Progenitor cell of endocrine pancreas (in vitro differentiated cells): ENCODE results near the gene GPS2. TPM values are rescaled to one million over a fixed set of nuclear protein-coding genes. Genes with fewer than 3 reads are reported as not detected.

Experiments
- DNase-seq: peaks from one replicate; pipeline ENCODE4 v3.0.0; 2021; ENCODE audit warnings: low spot score; ENCODE audit not compliant: unreplicated experiment
- H3K27ac Mint-ChIP-seq: 2 replicates; pipeline ENCODE4 v1.8.0; 2021; ENCODE audit warnings: mild to moderate bottlenecking, moderate library complexity, mixed read lengths
- H3K27me3 Mint-ChIP-seq: 2 replicates; pipeline ENCODE4 v1.8.0; 2021; ENCODE audit warnings: mixed read lengths
- H3K36me3 Mint-ChIP-seq: 2 replicates; pipeline ENCODE4 v1.8.0; 2022; ENCODE audit warnings: mixed read lengths; ENCODE audit not compliant: insufficient read depth
- H3K4me1 Mint-ChIP-seq: 2 replicates; pipeline ENCODE4 v1.8.0; 2021; ENCODE audit warnings: low read depth, mixed read lengths
- H3K4me3 Mint-ChIP-seq: 2 replicates; pipeline ENCODE4 v1.8.0; 2021; ENCODE audit warnings: low read depth, mild to moderate bottlenecking, moderate library complexity, mixed read lengths
- H3K9me3 Mint-ChIP-seq: 2 replicates; pipeline ENCODE4 v1.8.0; 2021; ENCODE audit warnings: low read depth, mixed read lengths
- CTCF ChIP-seq: fragments of 200-600 bp; sonication (generic); IDR thresholded peaks from one replicate; pipeline ENCODE4 v1.5.0; 2021; ENCODE audit warnings: antibody characterized with exemption, mild to moderate bottlenecking; ENCODE audit not compliant: unreplicated experiment
- total RNA-seq: library from RNA; stranded (reverse); gene quantifications from 2 replicates; pipeline ENCODE4 v1.2.1, GENCODE V29; 2021

GPS2 gene
- total RNA-seq, 1 donor from 2014 or later: 77.1 TPM

DNA sequence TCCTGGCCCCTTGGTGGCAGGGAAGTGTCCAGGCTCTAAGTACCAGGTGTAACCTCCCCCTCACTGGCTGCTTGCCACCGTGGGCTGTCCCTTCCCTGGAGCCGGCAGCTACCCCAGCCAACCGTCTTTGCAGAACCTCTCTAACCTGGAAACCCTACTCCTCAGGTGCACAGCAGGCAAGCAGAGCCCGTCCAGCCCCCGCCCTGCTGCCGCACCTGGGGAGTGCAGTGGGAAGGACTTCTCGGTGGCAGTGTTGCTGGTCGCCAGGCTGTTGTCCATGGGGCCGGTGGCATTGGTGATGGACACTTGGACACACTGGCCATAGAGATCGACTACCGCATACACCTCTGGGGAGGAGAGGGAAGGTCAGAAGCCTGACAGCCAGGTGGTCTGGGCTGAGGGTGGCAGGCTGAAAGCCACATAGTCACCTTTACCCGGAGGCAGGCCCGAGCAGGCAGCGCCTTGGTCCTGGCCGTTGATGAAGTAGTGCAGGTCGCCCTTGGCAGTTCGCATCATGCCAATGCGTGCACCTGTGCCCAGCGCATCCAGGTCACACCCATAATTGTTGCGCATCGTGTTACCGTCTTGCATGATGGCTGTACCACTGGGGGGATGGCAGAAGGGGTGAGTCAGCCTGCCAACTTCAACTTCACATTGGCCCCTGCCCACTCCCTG is 7.5 kb upstream of the GPS2 start:
- no peaks in the 10 kb centered on the region for H3K9me3 Mint-ChIP-seq
- no peak for DNase-seq
- no peak overlapping the region for H3K27ac Mint-ChIP-seq
- no peaks in the 10 kb centered on the region for H3K4me1 Mint-ChIP-seq
- peaks cover 9% of the 10 kb centered on the region for H3K36me3 Mint-ChIP-seq
- H3K27me3 Mint-ChIP-seq: no peaks in the 10 kb centered on the region
- H3K4me3 Mint-ChIP-seq: no peak overlapping the region
- no peak for TF ChIP-seq CTCF

- Mint-ChIP-seq H3K4me1 (peaks cover under 1% of the 10 kb centered on the region), H3K27me3 (no peaks in the 10 kb centered on the region), H3K4me3 (no peak overlapping the region), H3K36me3 (peaks cover 11% of the 10 kb centered on the region), H3K9me3 (no peaks in the 10 kb centered on the region), H3K27ac (no peak overlapping the region)
- no peak for TF ChIP-seq CTCF
- DNase-seq: no peak
Observed at GRCh38 chr17:7321466-7321865, 6.3 kb upstream of the GPS2 start.

- peaks cover 8% of the 10 kb centered on the region for H3K36me3 Mint-ChIP-seq
- H3K27ac Mint-ChIP-seq: no peak overlapping the region
- DNase-seq: no peak
- H3K4me1 Mint-ChIP-seq: peaks cover 9% of the 10 kb centered on the region
- H3K4me3 Mint-ChIP-seq: no peak overlapping the region
- H3K9me3 Mint-ChIP-seq: no peaks in the 10 kb centered on the region
- TF ChIP-seq CTCF: no peak
- H3K27me3 Mint-ChIP-seq: no peaks in the 10 kb centered on the region
Observed at GRCh38 chr17:7318121-7318860, 3.1 kb upstream of the GPS2 start.

DNA sequence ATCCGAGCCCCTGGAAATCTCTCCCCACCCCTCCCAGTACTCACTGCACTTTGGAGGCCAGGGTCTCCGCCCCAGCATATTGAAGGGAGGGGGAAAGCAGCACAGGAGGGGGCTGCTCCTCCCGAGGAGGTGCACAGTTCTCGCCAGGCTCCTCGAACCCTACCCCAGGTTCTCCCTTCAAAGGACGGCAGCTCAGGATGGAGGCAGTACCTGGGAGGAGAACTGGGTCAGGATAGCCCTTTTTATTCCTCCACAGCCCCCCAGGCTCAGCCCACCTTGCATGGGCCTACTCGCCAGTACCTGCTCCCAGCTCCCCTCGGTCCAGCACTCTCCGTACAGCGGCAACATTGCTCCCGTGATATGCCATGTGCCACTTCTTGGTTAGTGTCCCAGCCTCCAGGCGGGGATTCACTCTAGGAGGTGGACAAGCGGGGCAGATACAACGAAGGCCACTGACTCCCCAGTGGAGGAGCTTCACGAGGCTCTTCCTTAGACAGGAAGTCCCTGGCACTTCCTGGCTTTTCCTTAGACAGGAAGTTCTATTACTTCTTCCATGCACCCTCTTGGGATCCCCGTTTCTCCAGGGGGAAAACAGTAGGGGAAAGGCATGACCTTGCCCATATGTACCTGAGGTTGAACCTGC is 2.1 kb upstream of the GPS2 start:
- no peak overlapping the region for H3K27ac Mint-ChIP-seq
- no peak for TF ChIP-seq CTCF
- H3K4me1 Mint-ChIP-seq: peaks cover 9% of the 10 kb centered on the region
- DNase-seq: no peak
- H3K27me3 Mint-ChIP-seq: no peaks in the 10 kb centered on the region
- peak overlapping the region; percentile 46 for H3K4me3 Mint-ChIP-seq
- H3K9me3 Mint-ChIP-seq: no peaks in the 10 kb centered on the region
- H3K36me3 Mint-ChIP-seq: peaks cover 14% of the 10 kb centered on the region

DNA sequence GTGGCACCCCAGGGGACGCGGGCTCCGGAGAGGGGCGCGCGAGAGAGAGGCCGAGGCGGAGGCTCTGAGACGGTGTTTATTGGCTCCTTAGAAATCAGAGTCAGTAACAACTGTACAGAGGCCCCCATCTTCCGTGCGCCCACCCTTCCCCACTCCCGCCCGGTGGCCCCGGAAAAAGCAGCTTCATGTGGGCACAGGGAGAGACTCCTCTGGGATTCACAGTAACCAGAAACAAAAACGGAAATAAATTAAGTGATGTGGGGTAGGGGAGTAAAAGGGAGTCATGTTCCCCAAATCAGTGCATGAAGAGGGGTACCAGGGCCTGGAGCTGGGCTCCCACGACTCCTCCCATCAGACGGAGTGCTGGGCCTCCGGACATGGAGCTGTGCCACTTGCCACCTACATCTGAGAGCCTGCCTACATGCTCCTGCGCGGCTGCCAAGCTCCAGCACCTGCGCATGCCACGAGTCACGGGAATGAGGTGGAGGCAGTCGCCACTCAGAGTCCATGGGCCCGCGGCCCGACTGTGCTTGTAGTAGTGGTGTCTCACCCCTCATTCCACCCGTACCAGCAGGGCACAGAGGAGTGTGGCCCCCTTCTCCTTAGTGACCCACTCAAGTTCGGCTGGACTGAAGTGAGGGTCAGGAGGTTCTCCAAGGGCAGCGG is 543 bp upstream of the GPS2 start:
- Mint-ChIP-seq H3K4me3 (peak overlapping the region; percentile 81), H3K36me3 (peaks cover 16% of the 10 kb centered on the region), H3K9me3 (no peaks in the 10 kb centered on the region), H3K27ac (peak overlapping the region; percentile 92), H3K27me3 (no peaks in the 10 kb centered on the region), H3K4me1 (peaks cover 9% of the 10 kb centered on the region)
- DNase-seq: no peak
- TF ChIP-seq CTCF: no peak
